ENCODE measurements around the gene LTF. TPM values are rescaled to one million over a fixed set of nuclear protein-coding genes. Genes with fewer than 3 reads are reported as not detected.

The LTF gene
- total and polyA plus RNA-seq, 4 experiments from 2014 or later, result not detected

GRCh38 chr3:46410669-46411068 lies 54.0 kb downstream of the LTF start:
- H3K27ac ChIP-seq (ENCODE audit: low read depth, low read length), result no peak overlapping the region
- CTCF ChIA-PET (ENCODE audit: partially characterized antibody), result no interaction called here
- DNase-seq, result no peak
- no peak overlapping the region for H3K27ac Mint-ChIP-seq
- intact Hi-C loops (cut with micrococcal nuclease), result no loop called here
- H3K4me1 ChIP-seq (ENCODE audit: insufficient read depth, low read length), result peaks cover 18% of the 10 kb centered on the region
- H3K36me3 ChIP-seq (ENCODE audit: insufficient read depth, low read length), result no peaks in the 10 kb centered on the region
- no peaks in the 10 kb centered on the region for H3K36me3 Mint-ChIP-seq
- H3K4me1 Mint-ChIP-seq, result peaks cover 4 to 18% (median 12%) of the 10 kb centered on the region in 4 donors
- no peak overlapping the region for H3K4me3 ChIP-seq (ENCODE audit: low read length in 2 of 2)
- H3K9me3 ChIP-seq (ENCODE audit: control insufficient read depth in 1 of 2, low read length in 2 of 2), result no peaks in the 10 kb centered on the region
- no peaks in the 10 kb centered on the region for H3K27me3 ChIP-seq (ENCODE audit: insufficient read depth, low read length)
- POLR2A ChIA-PET (ENCODE audit: partially characterized antibody), result no interaction called here
- H3K27me3 Mint-ChIP-seq, result peaks cover 1 to 2% of the 10 kb centered on the region in 2 donors
- no peak overlapping the region for H3K4me3 Mint-ChIP-seq
- H3K9me3 Mint-ChIP-seq, result no peaks in the 10 kb centered on the region

- DNase-seq, result no peak
Observed at GRCh38 chr3:46409739-46410489, 54.8 kb downstream of the LTF start.

GRCh38 chr3:46408853-46409252 lies 55.9 kb downstream of the LTF start:
- Mint-ChIP-seq H3K36me3 (no peaks in the 10 kb centered on the region), H3K27ac (peak overlapping the region in 1 of 7 donors; percentile 66), H3K27me3 (peaks cover 2 to 3% of the 10 kb centered on the region in 2 donors), H3K9me3 (no peaks in the 10 kb centered on the region), H3K4me3 (no peak overlapping the region), H3K4me1 (peaks cover 3 to 18% (median 12%) of the 10 kb centered on the region in 4 donors)
- intact Hi-C loops (cut with micrococcal nuclease), result no loop called here
- peaks cover 18% of the 10 kb centered on the region for H3K4me1 ChIP-seq (ENCODE audit: insufficient read depth, low read length)
- no peaks in the 10 kb centered on the region for H3K27me3 ChIP-seq (ENCODE audit: insufficient read depth, low read length)
- ChIA-PET POLR2A (ENCODE audit: partially characterized antibody) (no interaction called here), CTCF (ENCODE audit: partially characterized antibody) (interaction anchor here (3.5 kb wide), 1 partner anchor 31 kb away, joined by 13 read pairs; no protein-coding TSS in a partner anchor)
- no peak overlapping the region for H3K27ac ChIP-seq (ENCODE audit: low read depth, low read length)
- no peak overlapping the region for H3K4me3 ChIP-seq (ENCODE audit: low read length in 2 of 2)
- no peak for DNase-seq
- no peaks in the 10 kb centered on the region for H3K9me3 ChIP-seq (ENCODE audit: control insufficient read depth in 1 of 2, low read length in 2 of 2)
- H3K36me3 ChIP-seq (ENCODE audit: insufficient read depth, low read length), result no peaks in the 10 kb centered on the region

More at GRCh38 chr3:46409739-46410489, 54.8 kb downstream of the LTF start:
- ChIA-PET CTCF (ENCODE audit: partially characterized antibody) (no interaction called here), POLR2A (ENCODE audit: partially characterized antibody) (no interaction called here)
- intact Hi-C loops (cut with micrococcal nuclease), result no loop called here
- Mint-ChIP-seq H3K27me3 (peaks cover 1 to 2% of the 10 kb centered on the region in 2 donors), H3K36me3 (no peaks in the 10 kb centered on the region), H3K4me1 (peaks cover 3 to 18% (median 12%) of the 10 kb centered on the region in 4 donors), H3K27ac (peak overlapping the region in 3 of 7 donors; percentile 3 to 8 (median 8)), H3K4me3 (no peak overlapping the region), H3K9me3 (no peaks in the 10 kb centered on the region)
- peaks cover 18% of the 10 kb centered on the region for H3K4me1 ChIP-seq (ENCODE audit: insufficient read depth, low read length)
- H3K27ac ChIP-seq (ENCODE audit: low read depth, low read length), result no peak overlapping the region
- H3K27me3 ChIP-seq (ENCODE audit: insufficient read depth, low read length), result no peaks in the 10 kb centered on the region
- no peaks in the 10 kb centered on the region for H3K36me3 ChIP-seq (ENCODE audit: insufficient read depth, low read length)
- no peaks in the 10 kb centered on the region for H3K9me3 ChIP-seq (ENCODE audit: control insufficient read depth in 1 of 2, low read length in 2 of 2)
- H3K4me3 ChIP-seq (ENCODE audit: low read length in 2 of 2), result no peak overlapping the region

GRCh38 chr3:46407970-46408369 lies 56.7 kb downstream of the LTF start:
- H3K9me3 ChIP-seq (ENCODE audit: control insufficient read depth in 1 of 2, low read length in 2 of 2), result no peaks in the 10 kb centered on the region
- peaks cover 18% of the 10 kb centered on the region for H3K4me1 ChIP-seq (ENCODE audit: insufficient read depth, low read length)
- Mint-ChIP-seq H3K9me3 (no peaks in the 10 kb centered on the region), H3K4me1 (peaks cover 3 to 18% (median 12%) of the 10 kb centered on the region in 4 donors), H3K36me3 (no peaks in the 10 kb centered on the region), H3K27me3 (peaks cover 2 to 5% of the 10 kb centered on the region in 2 donors), H3K27ac (peak overlapping the region in 2 of 7 donors; percentile 24 to 77), H3K4me3 (peak overlapping the region in 3 of 8 donors; percentile 32 to 35 (median 35))
- no peak overlapping the region for H3K4me3 ChIP-seq (ENCODE audit: low read length in 2 of 2)
- no peaks in the 10 kb centered on the region for H3K27me3 ChIP-seq (ENCODE audit: insufficient read depth, low read length)
- no peaks in the 10 kb centered on the region for H3K36me3 ChIP-seq (ENCODE audit: insufficient read depth, low read length)
- CTCF ChIA-PET (ENCODE audit: partially characterized antibody), result interaction anchor here (1.1 to 3.5 kb wide), 2 partner anchors 30 to 81 kb away, joined by 3 to 13 read pairs; no protein-coding TSS in a partner anchor
- H3K27ac ChIP-seq (ENCODE audit: low read depth, low read length), result no peak overlapping the region
- DNase-seq, result no peak
- intact Hi-C loops (cut with micrococcal nuclease), result no loop called here
- POLR2A ChIA-PET (ENCODE audit: partially characterized antibody), result no interaction called here

- Mint-ChIP-seq H3K9me3 (no peaks in the 10 kb centered on the region), H3K4me1 (peaks cover 3 to 18% (median 12%) of the 10 kb centered on the region in 4 donors), H3K27ac (peak within 1 kb of the TSS; percentile 53 to 90 (median 84)), H3K36me3 (no peaks in the 10 kb centered on the region), H3K27me3 (peaks cover 2 to 7% of the 10 kb centered on the region in 2 donors), H3K4me3 (peak within 1 kb of the TSS; percentile 68 to 85 (median 78))
- Histone ChIP-seq H3K27ac (ENCODE audit: low read depth, low read length) (no peak within 1 kb of the TSS), H3K4me3 (ENCODE audit: low read length in 2 of 2) (peak within 1 kb of the TSS in 1 of 2 donors; percentile 27), H3K36me3 (ENCODE audit: insufficient read depth, low read length) (no peaks in the 10 kb centered on the region), H3K4me1 (ENCODE audit: insufficient read depth, low read length) (peaks cover 18% of the 10 kb centered on the region), H3K27me3 (ENCODE audit: insufficient read depth, low read length) (no peaks in the 10 kb centered on the region), H3K9me3 (ENCODE audit: control insufficient read depth in 1 of 2, low read length in 2 of 2) (no peaks in the 10 kb centered on the region)
- intact Hi-C loops (cut with micrococcal nuclease), result no loop called here
- CTCF ChIA-PET (ENCODE audit: partially characterized antibody), result interaction anchor here (1.1 to 3.5 kb wide), 2 partner anchors 29 to 82 kb away, joined by 3 to 13 read pairs; no protein-coding TSS in a partner anchor
- peak; percentile 15 to 62 (median 32) for DNase-seq
- POLR2A ChIA-PET (ENCODE audit: partially characterized antibody), result no interaction called here
Observed at GRCh38 chr3:46406788-46407611, 57.7 kb downstream of the LTF start, which contains the start of the genes CCR5AS and CCRL2. Gene CCR5AS (minus strand): TSS chr3:46407066. Gene CCRL2 (plus strand): TSS chr3:46407259. CDS start chr3:46408080, 821 bp downstream.

GRCh38 chr3:46406443-46406787 lies 58.3 kb downstream of the LTF start:
- H3K4me1 Mint-ChIP-seq, result peaks cover 3 to 18% (median 12%) of the 10 kb centered on the region in 4 donors
- H3K4me3 ChIP-seq (ENCODE audit: low read length in 2 of 2), result no peak overlapping the region

More at GRCh38 chr3:46406443-46406787, 58.3 kb downstream of the LTF start:
- Mint-ChIP-seq H3K36me3 (no peaks in the 10 kb centered on the region), H3K4me3 (no peak overlapping the region), H3K9me3 (no peaks in the 10 kb centered on the region), H3K27ac (peak overlapping the region in 3 of 7 donors; percentile 86 to 90 (median 89)), H3K27me3 (peaks cover 2 to 7% of the 10 kb centered on the region in 2 donors)
- Histone ChIP-seq H3K36me3 (ENCODE audit: insufficient read depth, low read length) (no peaks in the 10 kb centered on the region), H3K27me3 (ENCODE audit: insufficient read depth, low read length) (no peaks in the 10 kb centered on the region), H3K27ac (ENCODE audit: low read depth, low read length) (no peak overlapping the region), H3K9me3 (ENCODE audit: control insufficient read depth in 1 of 2, low read length in 2 of 2) (no peaks in the 10 kb centered on the region), H3K4me1 (ENCODE audit: insufficient read depth, low read length) (peaks cover 18% of the 10 kb centered on the region)
- DNase-seq, result no peak
- ChIA-PET CTCF (ENCODE audit: partially characterized antibody) (interaction anchor here (3.5 kb wide), 1 partner anchor 29 kb away, joined by 13 read pairs; no protein-coding TSS in a partner anchor), POLR2A (ENCODE audit: partially characterized antibody) (no interaction called here)
- intact Hi-C loops (cut with micrococcal nuclease), result no loop called here

Data from CD4-positive, alpha-beta memory T cell (primary cell).